Putamen (tissue), 1 donor: ENCODE measurements around the gene FAM184B.
"Not testable (repeated sequence)": the region's sequence is repeated elsewhere in the genome, so short reads cannot be mapped to it uniquely, and the experiment has no call there.

ENCODE experiments used
- DNase-seq: peaks from one replicate; pipeline ENCODE4 v3.0.0-alpha.2; 2016; ENCODE audit warnings: low spot score

Gene FAM184B

DNA sequence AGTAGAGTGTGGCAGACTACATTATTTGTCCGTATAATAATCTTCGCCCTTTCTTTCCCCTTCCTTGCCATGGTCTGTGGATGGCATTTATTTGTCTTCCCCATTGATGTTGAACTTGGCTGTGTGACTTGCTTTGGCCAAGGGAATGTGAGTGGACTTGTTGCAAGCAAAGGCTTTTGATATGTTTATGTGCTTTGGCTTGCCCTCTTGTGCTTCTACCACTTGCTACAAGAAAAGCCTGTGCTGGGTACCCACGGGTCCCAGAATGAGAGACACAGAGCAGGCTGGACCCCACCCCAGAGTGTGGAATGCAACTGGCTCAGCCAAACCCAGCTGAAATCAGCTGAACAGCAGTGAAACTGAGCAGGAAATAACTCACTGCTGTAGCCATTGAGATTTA lies 63.0 kb downstream of the FAM184B start:
- DNase-seq: no peak

- peak; percentile 64 for DNase-seq
Measured at GRCh38 chr4:17717301-17717700, 64.1 kb downstream of the FAM184B start.

- DNase-seq: no peak
Measured at GRCh38 chr4:17715511-17715910, 65.9 kb downstream of the FAM184B start.

DNA sequence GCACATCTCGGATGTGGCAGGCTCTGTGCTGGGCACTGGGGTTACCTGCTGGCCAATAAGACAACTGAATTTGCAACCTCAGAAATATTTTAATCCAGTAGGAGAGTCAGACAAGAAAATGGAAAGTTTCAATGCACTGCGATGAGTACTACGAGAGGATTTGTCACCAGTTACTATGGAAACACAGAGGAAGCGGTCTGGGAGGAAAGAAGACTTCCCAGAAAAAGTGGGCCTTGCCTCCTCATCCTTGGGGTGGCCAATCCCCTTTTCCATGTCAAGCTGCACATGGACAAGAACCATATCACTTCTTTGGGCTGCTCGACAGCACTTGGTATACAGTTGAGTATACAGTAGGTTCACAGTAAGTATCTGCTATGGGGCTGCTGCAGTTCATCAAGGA lies 67.6 kb downstream of the FAM184B start:
- no peak for DNase-seq

DNA sequence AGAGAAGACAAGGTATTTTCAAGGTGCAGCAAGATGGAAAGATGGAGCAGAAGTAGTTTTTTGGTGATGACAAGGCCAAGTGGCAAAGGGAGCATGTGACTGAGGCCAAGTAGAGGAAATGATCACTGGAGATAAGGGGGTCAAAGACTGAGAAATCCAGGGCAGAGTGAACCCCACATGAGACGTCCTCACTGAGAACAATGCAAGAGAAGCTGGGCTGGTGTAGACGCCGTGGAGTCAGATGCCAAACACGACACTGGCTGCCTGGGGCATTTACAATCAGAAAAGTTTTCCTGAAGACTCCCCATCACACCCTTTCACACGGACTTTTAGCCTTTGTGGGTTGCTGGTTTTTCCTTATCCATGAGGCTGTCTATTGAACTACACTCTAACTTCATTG lies 69.3 kb downstream of the FAM184B start:
- no peak for DNase-seq

DNA sequence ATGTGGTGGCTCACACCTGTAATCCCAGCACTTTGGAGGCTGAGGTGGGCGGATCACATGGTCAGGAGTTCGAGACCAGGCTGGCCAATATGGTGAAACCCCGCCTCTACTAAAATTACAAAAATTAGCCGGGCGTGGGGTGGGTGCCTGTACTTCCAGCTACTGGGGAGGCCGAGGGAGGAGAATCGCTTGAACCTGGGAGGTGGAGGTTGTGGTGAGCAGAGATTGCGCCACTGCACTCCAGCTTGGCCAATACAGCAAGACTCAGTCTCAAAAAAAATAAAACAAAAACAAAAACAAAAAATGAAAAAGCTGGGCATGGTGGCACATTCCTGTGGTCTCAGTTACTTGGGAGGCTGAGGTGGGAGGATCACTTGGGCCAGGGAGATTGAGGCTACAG lies 70.2 kb downstream of the FAM184B start:
- not testable (repeated sequence) for DNase-seq

GRCh38 chr4:17709763-17710068 lies 71.7 kb downstream of the FAM184B start:
- no peak for DNase-seq

GRCh38 chr4:17708992-17709762 lies 72.2 kb downstream of the FAM184B start:
- DNase-seq: no peak

- DNase-seq: no peak
Measured at GRCh38 chr4:17707671-17708070, 73.8 kb downstream of the FAM184B start.

DNA sequence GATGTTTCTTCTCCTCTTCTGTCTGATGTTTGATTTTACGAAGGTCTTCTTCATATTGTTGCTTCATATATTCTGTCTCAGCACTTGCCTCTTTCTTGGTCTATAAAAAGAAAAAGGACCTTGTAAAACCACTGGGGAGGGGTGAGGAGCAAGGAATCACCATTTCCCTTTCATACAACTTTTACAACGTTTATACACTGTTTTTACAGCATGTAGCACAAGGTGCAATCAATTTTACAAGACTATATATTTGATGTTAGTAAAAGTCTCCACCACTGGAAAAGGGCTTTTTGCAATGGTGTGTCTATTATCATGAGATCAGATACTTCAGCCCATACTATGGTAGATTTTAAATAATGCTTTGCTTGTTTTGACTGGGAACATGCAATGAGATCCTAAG lies 76.3 kb downstream of the FAM184B start:
- DNase-seq: no peak

- peak; percentile 39 for DNase-seq
Measured at GRCh38 chr4:17704020-17704650, 77.3 kb downstream of the FAM184B start.

DNA sequence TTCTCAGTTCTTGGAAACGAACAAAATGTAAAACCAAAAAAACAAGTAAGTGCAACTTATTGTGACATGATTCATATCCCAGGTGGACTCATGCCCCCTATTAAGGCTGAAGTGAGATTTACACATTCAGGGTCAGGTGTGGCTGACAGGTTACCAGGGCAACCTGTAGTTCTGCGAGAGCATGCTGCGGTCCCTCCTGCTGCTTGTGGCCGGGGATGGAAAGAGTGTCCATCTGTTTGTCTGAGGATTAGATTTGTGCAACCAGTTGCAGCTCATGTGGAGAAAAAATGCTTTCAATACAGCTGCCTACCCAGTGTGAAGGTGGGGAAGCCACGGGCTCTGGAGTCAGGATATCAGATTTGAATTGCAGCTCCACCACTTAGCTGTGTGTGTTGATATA lies 78.8 kb downstream of the FAM184B start:
- no peak for DNase-seq

- DNase-seq: no peak
Measured at GRCh38 chr4:17701882-17702281, 79.5 kb downstream of the FAM184B start.

DNA sequence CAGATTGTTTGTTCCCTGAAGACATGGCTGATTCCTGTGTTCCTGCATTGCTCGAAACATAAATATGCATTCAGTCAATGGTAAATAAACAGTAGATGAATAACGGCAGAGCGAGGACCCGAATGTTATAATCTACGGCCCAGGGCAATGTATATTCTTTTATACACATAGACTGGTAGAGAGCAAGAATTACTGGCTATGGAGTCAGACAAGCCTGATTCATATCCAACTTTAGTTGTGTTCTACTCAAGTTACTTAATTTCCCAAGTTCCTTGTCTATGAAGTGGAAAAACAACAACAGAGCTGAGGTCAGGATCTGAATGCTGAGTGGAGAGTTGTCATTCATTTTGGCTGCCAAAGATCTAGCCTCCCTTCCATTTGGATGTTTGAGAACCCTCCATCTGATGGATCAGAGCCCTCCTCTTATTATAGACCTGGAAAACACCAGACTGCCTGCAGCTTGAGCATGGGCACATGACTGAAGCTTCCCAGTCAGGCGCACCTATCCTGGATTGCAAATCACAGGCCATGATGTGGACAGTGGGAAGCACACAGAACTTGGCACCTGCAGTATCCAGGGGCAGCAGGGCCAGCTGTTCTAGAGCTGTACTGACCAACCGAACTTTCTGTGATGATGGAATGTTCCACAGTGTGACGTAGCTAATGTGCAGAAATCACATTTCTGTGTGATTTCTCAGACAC lies 80.1 kb downstream of the FAM184B start:
- no peak for DNase-seq

GRCh38 chr4:17699380-17699779 lies 82.0 kb downstream of the FAM184B start:
- DNase-seq: no peak

- no peak for DNase-seq
Measured at GRCh38 chr4:17698116-17698515, 83.3 kb downstream of the FAM184B start.

GRCh38 chr4:17695341-17695740 lies 86.1 kb downstream of the FAM184B start:
- DNase-seq: no peak

GRCh38 chr4:17694552-17694951 lies 86.9 kb downstream of the FAM184B start:
- DNase-seq: no peak

DNA sequence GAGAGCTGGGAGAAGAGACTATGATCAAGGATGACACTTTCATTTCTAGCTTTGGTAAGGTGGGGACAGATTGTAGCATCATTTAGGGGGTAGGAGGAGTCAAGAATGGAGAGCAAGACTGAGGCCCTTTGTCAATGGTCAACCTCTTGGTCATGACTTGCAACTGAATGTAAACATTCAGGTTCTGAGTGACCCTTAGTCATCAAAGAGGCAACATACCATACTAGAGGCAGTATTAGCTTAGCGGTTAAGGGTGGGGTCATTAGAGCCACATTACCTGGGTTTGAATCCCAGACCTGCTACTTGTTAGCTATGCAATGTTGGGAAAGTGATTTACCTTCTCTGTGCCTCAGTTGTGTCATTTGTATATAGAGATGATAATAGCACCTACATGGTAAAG lies 90.5 kb downstream of the FAM184B start:
- no peak for DNase-seq

GRCh38 chr4:17690135-17690534 lies 91.3 kb downstream of the FAM184B start:
- DNase-seq: no peak

GRCh38 chr4:17688011-17688441 lies 93.4 kb downstream of the FAM184B start:
- DNase-seq: peak; percentile 70

DNA sequence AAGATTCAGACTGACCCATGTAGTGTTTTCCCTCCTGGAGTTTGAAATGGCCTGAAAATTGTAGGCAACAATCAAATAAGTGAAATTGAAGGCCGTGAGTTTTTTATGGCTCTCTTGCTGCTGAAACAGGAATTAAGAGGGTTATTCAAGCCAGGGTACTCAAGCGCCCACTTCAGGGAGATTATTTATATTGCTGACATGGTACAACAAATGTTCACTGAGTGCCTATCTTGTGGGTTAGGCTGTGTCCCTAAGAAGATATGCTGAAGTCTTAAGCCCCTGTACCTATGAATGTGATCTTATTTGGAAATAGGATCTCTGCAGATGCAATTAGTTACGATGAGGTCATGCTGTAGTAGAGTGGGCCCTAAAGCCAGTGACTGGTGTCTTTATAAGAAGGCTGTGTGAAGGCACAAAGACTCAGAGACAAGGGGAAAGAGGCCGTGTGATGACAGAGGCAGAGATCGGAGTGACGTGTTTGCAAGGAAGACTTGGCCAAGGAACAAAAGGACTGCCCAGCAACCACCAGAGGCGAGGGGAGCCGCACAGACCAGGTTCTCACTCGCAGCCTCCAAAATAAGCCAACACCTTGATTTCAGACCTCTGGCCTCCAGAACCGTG lies 94.1 kb downstream of the FAM184B start:
- no peak for DNase-seq

- not testable (repeated sequence) for DNase-seq
Measured at GRCh38 chr4:17684648-17685047, 96.8 kb downstream of the FAM184B start.
